Natural killer cell treated with Interleukin-12 subunit alpha and Interleukin-12 subunit beta and Interleukin-15 and Interleukin-18, amount 100 ng/mL, for 72 hours (primary cell): ENCODE measurements around the gene LAMA2. TPM values are rescaled to one million over a fixed set of nuclear protein-coding genes. Genes with fewer than 3 reads are reported as not detected.
"Not testable (repeated sequence)": the region's sequence is repeated elsewhere in the genome, so short reads cannot be mapped to it uniquely, and the experiment has no call there.

ENCODE experiments used
- ATAC-seq, 2 donors: fragments of 150-1000 bp; cut with Tn5 transposase in 1 of 2; sonication (Bioruptor Pico), chemical (Tn5 transposase) in 1 of 2; 2 replicates each; pipeline ENCODE4 v1.10.0; 2021
- DNase-seq: peaks from one replicate; pipeline ENCODE4 v3.0.0; 2022; ENCODE audit warnings: low spot score
- H3K27ac Mint-ChIP-seq, 2 donors: 1 replicate in 1 of 2; 2 replicates in 1 of 2; pipeline ENCODE4 v1.8.0; 2022; ENCODE audit warnings: mixed read lengths in 2 of 2, mild to moderate bottlenecking in 1 of 2, moderate library complexity in 1 of 2
- H3K27me3 Mint-ChIP-seq, 2 donors: 1 replicate in 1 of 2; 2 replicates in 1 of 2; pipeline ENCODE4 v1.8.0; 2022; ENCODE audit warnings: mixed read lengths in 2 of 2
- H3K36me3 Mint-ChIP-seq: one replicate; pipeline ENCODE4 v1.8.0; 2022; ENCODE audit warnings: mixed read lengths
- H3K4me1 Mint-ChIP-seq, 2 donors: 1 replicate in 1 of 2; 2 replicates in 1 of 2; pipeline ENCODE4 v1.8.0; 2022; ENCODE audit warnings: low read depth in 2 of 2, mixed read lengths in 2 of 2, mild to moderate bottlenecking in 1 of 2
- H3K4me3 Mint-ChIP-seq: one replicate; pipeline ENCODE4 v1.8.0; 2022; ENCODE audit warnings: mixed read lengths
- H3K9me3 Mint-ChIP-seq: 2 replicates; pipeline ENCODE4 v1.8.0; 2022; ENCODE audit warnings: mixed read lengths
- total RNA-seq, 2 donors: library from RNA; stranded (reverse); gene quantifications; one replicate each; pipeline ENCODE4 v1.2.3, GENCODE V29; 2022

The LAMA2 gene
- total RNA-seq, 2 donors from 2014 or later, result 0.36 to 0.53 TPM

- Mint-ChIP-seq H3K27ac (no peak overlapping the region), H3K4me3 (no peak overlapping the region), H3K9me3 (no peaks in the 10 kb centered on the region), H3K36me3 (no peaks in the 10 kb centered on the region), H3K27me3 (peaks cover 19 to 27% of the 10 kb centered on the region in 2 donors), H3K4me1 (no peaks in the 10 kb centered on the region)
- no peak for ATAC-seq
- no peak for DNase-seq
Observed at GRCh38 chr6:129140526-129140925, 257.6 kb downstream of the LAMA2 start.

DNA sequence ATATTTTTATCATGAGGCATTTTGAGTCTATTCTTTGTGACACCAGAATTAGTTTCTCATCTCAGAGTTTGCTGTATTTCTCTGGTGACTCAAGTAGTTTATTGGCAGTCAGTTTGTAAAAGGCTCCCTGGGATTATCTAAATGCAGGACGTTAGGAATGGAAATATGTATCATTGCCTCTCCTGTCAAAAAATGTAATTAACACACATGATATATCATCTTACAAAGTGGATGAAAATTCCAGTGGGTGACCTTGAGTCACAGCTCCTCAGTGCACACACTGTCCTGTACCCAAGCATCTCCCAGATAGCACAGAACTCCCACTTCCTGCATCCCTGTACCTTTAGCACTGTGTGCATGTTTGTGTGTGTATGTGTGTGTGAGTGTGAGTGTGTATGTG is 258.6 kb downstream of the LAMA2 start:
- ATAC-seq (no peak), DNase-seq (no peak)
- no peaks in the 10 kb centered on the region for H3K9me3 Mint-ChIP-seq
- H3K4me3 Mint-ChIP-seq, result no peak overlapping the region
- H3K27ac Mint-ChIP-seq, result no peak overlapping the region
- no peaks in the 10 kb centered on the region for H3K4me1 Mint-ChIP-seq
- no peaks in the 10 kb centered on the region for H3K36me3 Mint-ChIP-seq
- peaks cover 17 to 21% of the 10 kb centered on the region in 2 donors for H3K27me3 Mint-ChIP-seq

DNA sequence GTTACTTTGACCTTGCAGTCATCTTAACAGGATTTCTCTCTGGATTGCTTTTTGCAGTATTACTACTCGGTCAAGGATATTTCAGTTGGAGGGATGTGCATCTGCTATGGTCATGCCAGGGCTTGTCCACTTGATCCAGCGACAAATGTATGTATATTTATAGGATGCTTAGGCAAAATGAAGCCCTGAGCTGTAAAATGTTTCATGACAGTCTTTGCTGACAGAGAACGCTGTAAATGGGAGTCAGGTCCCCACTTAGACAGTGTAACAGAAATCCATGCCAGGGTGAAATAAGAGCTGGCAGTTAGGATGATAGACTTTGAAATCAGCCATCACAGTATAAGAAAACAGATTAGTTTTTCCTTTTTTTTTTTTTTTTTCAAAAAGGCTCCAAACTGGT is 264.0 kb downstream of the LAMA2 start:
- DNase-seq, result no peak
- Mint-ChIP-seq H3K4me1 (no peaks in the 10 kb centered on the region), H3K27ac (no peak overlapping the region), H3K36me3 (no peaks in the 10 kb centered on the region), H3K27me3 (peaks cover 9 to 20% of the 10 kb centered on the region in 2 donors), H3K4me3 (no peak overlapping the region), H3K9me3 (no peaks in the 10 kb centered on the region)
- ATAC-seq, result no peak

DNA sequence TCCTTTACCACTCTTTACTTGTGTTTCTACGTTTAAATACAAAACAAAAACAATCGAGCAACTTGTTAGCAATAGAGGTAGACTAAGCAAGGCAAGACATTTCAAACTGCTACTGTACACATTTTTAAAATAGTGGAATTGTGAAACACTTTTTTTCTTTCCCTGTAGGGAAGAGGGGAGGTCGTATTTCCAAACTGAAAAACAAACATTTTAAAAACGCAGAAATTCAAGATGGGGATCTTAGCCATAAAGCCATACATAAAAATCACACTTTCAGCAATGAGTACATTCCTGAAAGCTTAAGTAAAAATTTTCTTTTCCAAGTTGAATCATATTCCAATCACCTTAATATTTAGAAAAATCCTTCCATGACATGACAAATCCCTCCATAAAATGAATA is 267.6 kb downstream of the LAMA2 start:
- Mint-ChIP-seq H3K27ac (no peak overlapping the region), H3K4me3 (no peak overlapping the region), H3K4me1 (no peaks in the 10 kb centered on the region), H3K36me3 (no peaks in the 10 kb centered on the region), H3K27me3 (peaks cover 3 to 8% of the 10 kb centered on the region in 2 donors), H3K9me3 (no peaks in the 10 kb centered on the region)
- ATAC-seq (no peak), DNase-seq (no peak)

DNA sequence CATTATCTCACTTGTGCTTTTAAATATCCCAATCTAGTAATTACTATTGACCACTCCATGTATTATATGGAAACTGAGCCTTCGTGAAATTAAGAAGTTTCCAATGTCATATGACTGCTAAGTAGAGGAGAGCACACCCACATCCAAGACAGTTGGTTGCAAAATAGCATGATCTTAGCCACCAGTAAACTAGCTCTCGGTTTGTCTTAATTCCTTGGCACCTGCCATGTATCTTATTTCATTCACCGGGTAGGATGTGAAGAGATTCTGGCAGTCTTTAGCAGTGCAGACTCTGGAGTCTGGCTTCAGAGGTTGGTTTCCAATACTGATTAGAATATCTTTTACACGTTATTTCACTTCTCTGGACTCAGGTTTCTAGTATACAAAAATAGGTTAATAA is 270.3 kb downstream of the LAMA2 start:
- H3K27ac Mint-ChIP-seq, result no peak overlapping the region
- H3K27me3 Mint-ChIP-seq, result peaks cover 3 to 8% of the 10 kb centered on the region in 2 donors
- no peaks in the 10 kb centered on the region for H3K36me3 Mint-ChIP-seq
- no peaks in the 10 kb centered on the region for H3K4me1 Mint-ChIP-seq
- DNase-seq (no peak), ATAC-seq (no peak)
- H3K9me3 Mint-ChIP-seq, result no peaks in the 10 kb centered on the region
- no peak overlapping the region for H3K4me3 Mint-ChIP-seq

DNA sequence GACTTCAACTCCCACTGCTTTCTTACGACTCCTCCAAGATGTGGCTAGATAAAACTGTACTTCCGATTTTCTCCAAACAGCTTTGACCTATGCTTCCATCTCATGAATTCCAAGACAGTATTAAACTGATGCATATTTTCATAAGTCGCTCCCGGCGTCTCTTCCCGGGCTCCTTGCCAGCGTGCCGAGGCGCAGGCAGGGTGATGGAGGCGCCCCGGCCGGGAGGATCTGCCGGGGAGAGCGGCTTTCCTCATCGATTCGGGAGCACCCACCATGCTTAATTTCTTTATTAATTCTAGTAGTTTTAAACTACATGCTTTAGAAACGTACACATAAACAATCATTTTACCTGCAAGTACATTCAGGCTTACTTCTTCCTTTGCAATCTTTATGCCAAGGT is 276.3 kb downstream of the LAMA2 start:
- H3K27ac Mint-ChIP-seq, DNase-seq, H3K9me3 Mint-ChIP-seq, H3K4me1 Mint-ChIP-seq, H3K4me3 Mint-ChIP-seq, H3K36me3 Mint-ChIP-seq, H3K27me3 Mint-ChIP-seq, ATAC-seq: not testable (repeated sequence)

- ATAC-seq, result no peak
- no peak overlapping the region for H3K4me3 Mint-ChIP-seq
- H3K27ac Mint-ChIP-seq, result no peak overlapping the region
- H3K27me3 Mint-ChIP-seq, result no peaks in the 10 kb centered on the region
- H3K4me1 Mint-ChIP-seq, result no peaks in the 10 kb centered on the region
- H3K36me3 Mint-ChIP-seq, result no peaks in the 10 kb centered on the region
- no peaks in the 10 kb centered on the region for H3K9me3 Mint-ChIP-seq
- no peak for DNase-seq
Observed at GRCh38 chr6:129162605-129163004, 279.7 kb downstream of the LAMA2 start.

GRCh38 chr6:129163551-129163950 is 280.6 kb downstream of the LAMA2 start:
- no peak for ATAC-seq
- Mint-ChIP-seq H3K9me3 (no peaks in the 10 kb centered on the region), H3K36me3 (no peaks in the 10 kb centered on the region), H3K27me3 (no peaks in the 10 kb centered on the region), H3K4me3 (no peak overlapping the region), H3K27ac (no peak overlapping the region), H3K4me1 (no peaks in the 10 kb centered on the region)
- DNase-seq, result no peak

DNA sequence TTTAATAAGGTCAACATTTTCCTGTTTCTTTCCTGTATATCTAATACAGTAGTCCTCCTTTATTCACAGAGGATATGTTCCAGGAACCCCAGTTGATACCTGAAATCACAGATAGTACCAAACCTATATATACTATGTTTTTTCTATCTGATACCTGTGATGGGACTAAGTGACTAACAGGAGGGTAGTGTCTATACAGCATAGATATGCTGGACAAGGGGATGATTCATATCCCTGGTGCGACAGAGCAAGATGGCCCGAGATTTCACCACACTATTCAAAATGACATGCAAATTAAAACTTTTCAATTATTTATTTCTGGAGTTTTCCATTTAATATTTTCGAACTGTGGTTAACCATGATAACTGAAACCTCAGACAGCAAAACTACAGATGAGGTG is 281.1 kb downstream of the LAMA2 start:
- Mint-ChIP-seq H3K27me3 (no peaks in the 10 kb centered on the region), H3K9me3 (no peaks in the 10 kb centered on the region), H3K27ac (no peak overlapping the region), H3K4me3 (no peak overlapping the region), H3K4me1 (no peaks in the 10 kb centered on the region), H3K36me3 (no peaks in the 10 kb centered on the region)
- no peak for DNase-seq
- no peak for ATAC-seq

DNA sequence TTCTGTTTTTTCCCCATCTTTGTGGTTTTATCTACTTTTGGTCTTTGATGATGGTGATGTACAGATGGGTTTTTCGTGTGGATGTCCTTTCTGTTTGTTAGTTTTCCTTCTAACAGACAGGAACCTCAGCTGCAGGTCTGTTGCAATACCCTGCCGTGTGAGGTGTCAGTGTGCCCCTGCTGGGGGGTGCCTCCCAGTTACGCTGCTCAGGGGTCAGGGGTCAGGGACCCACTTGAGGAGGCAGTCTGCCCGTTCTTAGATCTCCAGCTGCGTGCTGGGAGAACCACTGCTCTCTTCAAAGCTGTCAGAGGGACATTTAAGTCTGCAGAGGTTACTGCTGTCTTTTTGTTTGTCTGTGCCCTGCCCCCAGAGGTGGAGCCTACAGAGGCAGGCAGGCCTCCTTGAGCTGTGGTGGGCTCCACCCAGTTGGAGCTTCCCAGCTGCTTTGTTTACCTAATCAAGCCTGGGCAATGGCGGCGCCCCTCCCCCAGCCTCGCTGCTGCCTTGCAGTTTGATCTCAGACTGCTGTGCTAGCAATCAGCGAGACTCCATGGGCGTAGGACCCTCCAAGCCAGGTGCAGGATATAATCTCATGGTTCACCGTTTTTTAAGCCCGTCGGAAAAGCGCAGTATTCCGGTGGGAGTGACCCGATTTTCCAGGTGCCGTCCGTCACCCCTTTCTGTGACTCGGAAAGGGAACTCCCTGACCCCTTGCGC is 289.5 kb downstream of the LAMA2 start:
- H3K9me3 Mint-ChIP-seq, DNase-seq, ATAC-seq, H3K27ac Mint-ChIP-seq, H3K36me3 Mint-ChIP-seq, H3K4me1 Mint-ChIP-seq: not testable (repeated sequence)
- H3K27me3 Mint-ChIP-seq, result peaks cover 19 to 30% of the 10 kb centered on the region in 2 donors
- peak overlapping the region; percentile 0 for H3K4me3 Mint-ChIP-seq

GRCh38 chr6:129175066-129175465 is 292.1 kb downstream of the LAMA2 start:
- no peaks in the 10 kb centered on the region for H3K9me3 Mint-ChIP-seq
- no peaks in the 10 kb centered on the region for H3K4me1 Mint-ChIP-seq
- DNase-seq (no peak), ATAC-seq (no peak)
- H3K27ac Mint-ChIP-seq, result no peak overlapping the region
- H3K27me3 Mint-ChIP-seq, result peaks cover 23 to 30% of the 10 kb centered on the region in 2 donors
- H3K4me3 Mint-ChIP-seq, result no peak overlapping the region
- H3K36me3 Mint-ChIP-seq, result no peaks in the 10 kb centered on the region

GRCh38 chr6:129177801-129178200 is 294.9 kb downstream of the LAMA2 start:
- Mint-ChIP-seq H3K36me3 (no peaks in the 10 kb centered on the region), H3K27ac (no peak overlapping the region), H3K4me1 (no peaks in the 10 kb centered on the region), H3K9me3 (no peaks in the 10 kb centered on the region), H3K4me3 (no peak overlapping the region), H3K27me3 (peaks cover 27 to 30% of the 10 kb centered on the region in 2 donors)
- DNase-seq (no peak), ATAC-seq (no peak)

- no peak for ATAC-seq
- peaks cover 18 to 26% of the 10 kb centered on the region in 2 donors for H3K27me3 Mint-ChIP-seq
- H3K4me1 Mint-ChIP-seq, result no peaks in the 10 kb centered on the region
- peaks cover 3% of the 10 kb centered on the region for H3K9me3 Mint-ChIP-seq
- H3K4me3 Mint-ChIP-seq, result no peak overlapping the region
- no peak for DNase-seq
- no peaks in the 10 kb centered on the region for H3K36me3 Mint-ChIP-seq
- no peak overlapping the region for H3K27ac Mint-ChIP-seq
Observed at GRCh38 chr6:129179283-129179682, 296.3 kb downstream of the LAMA2 start.

DNA sequence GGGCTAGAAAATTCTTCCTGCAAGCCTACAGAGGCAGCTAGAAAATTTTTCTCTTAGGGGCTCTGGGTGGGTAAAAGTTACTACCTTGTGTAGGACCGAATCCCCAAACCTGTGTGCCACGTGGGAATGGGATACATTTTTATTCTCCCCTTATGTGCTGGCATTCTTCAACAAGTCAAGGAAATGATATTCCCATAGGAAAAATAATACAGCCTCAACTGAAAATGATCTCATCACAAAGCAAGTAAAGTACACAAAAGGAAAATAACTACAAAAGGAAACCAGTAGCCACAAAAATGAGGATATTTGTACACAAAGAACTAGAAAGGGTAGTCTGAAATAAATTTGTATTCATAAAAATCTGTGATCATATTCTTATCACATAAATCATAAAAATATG is 298.1 kb downstream of the LAMA2 start:
- no peaks in the 10 kb centered on the region for H3K4me1 Mint-ChIP-seq
- peaks cover 3% of the 10 kb centered on the region for H3K9me3 Mint-ChIP-seq
- DNase-seq (no peak), ATAC-seq (no peak)
- H3K27ac Mint-ChIP-seq, result no peak overlapping the region
- no peak overlapping the region for H3K4me3 Mint-ChIP-seq
- H3K27me3 Mint-ChIP-seq, result peaks cover 11 to 20% of the 10 kb centered on the region in 2 donors
- no peaks in the 10 kb centered on the region for H3K36me3 Mint-ChIP-seq

GRCh38 chr6:129183187-129183591 is 300.3 kb downstream of the LAMA2 start:
- H3K27ac Mint-ChIP-seq, result no peak overlapping the region
- H3K4me3 Mint-ChIP-seq, result no peak overlapping the region
- no peaks in the 10 kb centered on the region for H3K4me1 Mint-ChIP-seq
- H3K27me3 Mint-ChIP-seq, result peaks cover 0 to 14% of the 10 kb centered on the region in 2 donors
- H3K9me3 Mint-ChIP-seq, result peaks cover 3% of the 10 kb centered on the region
- H3K36me3 Mint-ChIP-seq, result no peaks in the 10 kb centered on the region
- ATAC-seq, result no peak
- no peak for DNase-seq
